GM12878 (cell line): Measurements from ENCODE around the gene BTBD6. TPM values are rescaled to one million over a fixed set of nuclear protein-coding genes. Genes with fewer than 3 reads are reported as not detected.
"Not testable (repeated sequence)": the region's sequence is repeated elsewhere in the genome, so short reads cannot be mapped to it uniquely, and the experiment has no call there.

ENCODE experiments used
- ATAC-seq: fragments of 200-7000 bp; cut with Tn5 transposase; 3 replicates; pipeline ENCODE4 v1.9.1; 2020; ENCODE audit warnings: mild to moderate bottlenecking, moderate library complexity
- BruUV-seq: library from RNA; stranded (reverse); fragments of 400-500 nt; replicated peaks from 2 replicates; lab custom pipeline; 2021; lab: Mats Ljungman, UMichigan
- CTCF ChIA-PET: fragments of 300-600 bp; sonication (Branson Sonifier 250); formaldehyde crosslinking; extraction: SDS; loops from one replicate; lab custom pipeline; 2021; ENCODE audit warnings: inconsistent platforms; lab: Yijun Ruan, JAX
- POLR2A ChIA-PET: fragments of 350-600 bp; formaldehyde crosslinking; extraction: SDS; loops from one replicate; lab custom pipeline; 2021; ENCODE audit warnings: inconsistent platforms; lab: Charles Lee
- RAD21 ChIA-PET: fragments of 300-600 bp; sonication (Branson Sonifier 250); formaldehyde crosslinking; loops from one replicate; lab custom pipeline; 2023; ENCODE audit warnings: antibody characterized with exemption; ENCODE audit not compliant: unreplicated experiment; lab: Charles Lee
- SMC1A ChIA-PET: fragments of 300-600 bp; sonication (Branson Sonifier 250); formaldehyde crosslinking; loops from one replicate; lab custom pipeline; 2023; ENCODE audit not compliant: unreplicated experiment, uncharacterized antibody; lab: Charles Lee
- DNase-seq: peaks from one replicate; pipeline ENCODE4 v3.0.0-alpha.2; 2011; ENCODE audit warnings: low read depth, low spot score
- FAIRE-seq: peaks from 3 replicates; lab custom pipeline; 2011; peaks lifted over from hg19 to GRCh38; lab: Jason Lieb, UNC
- H2AFZ ChIP-seq: 2 replicates; pipeline ENCODE4 v1.6.0; 2011; ENCODE audit warnings: low read depth, low read length, control low read depth; ENCODE audit not compliant: control insufficient read depth
- H3K27ac ChIP-seq: 2 replicates; pipeline ENCODE4 v1.5.1; 2011; ENCODE audit warnings: control low read depth; ENCODE audit not compliant: control insufficient read depth, insufficient read depth
- H3K27me3 ChIP-seq, 2 experiments: replicated peaks in 1 of 2; 2 replicates each; pipeline versions ENCODE4 v1.6.0 to v1.6.1; 2011; ENCODE audit warnings: low read length in 1 of 2; ENCODE audit not compliant: control insufficient read depth in 2 of 2, insufficient read depth in 2 of 2
- H3K36me3 ChIP-seq, 2 experiments: 2 replicates each; pipeline ENCODE4 v1.5.1; 2011; ENCODE audit warnings: low read length in 1 of 2; ENCODE audit not compliant: control insufficient read depth in 2 of 2, insufficient read depth in 2 of 2
- H3K4me1 ChIP-seq: 2 replicates; pipeline ENCODE4 v1.6.1; 2011; ENCODE audit warnings: mild to moderate bottlenecking, low read length, moderate library complexity, mixed read lengths; ENCODE audit not compliant: control insufficient read depth, insufficient read depth
- H3K4me2 ChIP-seq: 2 replicates; pipeline ENCODE4 v1.6.0; 2011; ENCODE audit warnings: control low read depth; ENCODE audit not compliant: control insufficient read depth, insufficient read depth
- H3K4me3 ChIP-seq: fragments of 200-600 bp; sonication (generic); 2 replicates; pipeline ENCODE4 v1.5.1; 2016
- H3K79me2 ChIP-seq: 2 replicates; pipeline ENCODE4 v1.6.0; 2011; ENCODE audit warnings: low read length; ENCODE audit not compliant: control insufficient read depth, insufficient read depth
- H3K9ac ChIP-seq: 2 replicates; pipeline ENCODE4 v1.8.0; 2011; ENCODE audit warnings: low read length, control low read depth, mixed read lengths; ENCODE audit not compliant: control insufficient read depth, insufficient read depth
- H3K9me3 ChIP-seq: replicated peaks from 3 replicates; pipeline ENCODE4 v1.5.1; 2011; ENCODE audit warnings: mild to moderate bottlenecking, low read length; ENCODE audit not compliant: control insufficient read depth, insufficient read depth
- H4K20me1 ChIP-seq: 2 replicates; pipeline ENCODE4 v1.6.0; 2011; ENCODE audit not compliant: control insufficient read depth, insufficient read depth
- BACH1 ChIP-seq: fragments of 450-650 bp; IDR thresholded peaks from 2 replicates; pipeline ENCODE4 v1.6.1; 2017; ENCODE audit warnings: mild to moderate bottlenecking, borderline replicate concordance
- CREB1 ChIP-seq: IDR thresholded peaks from 2 replicates; pipeline ENCODE4 v1.6.1; 2012; ENCODE audit warnings: low read depth, mild to moderate bottlenecking, inconsistent platforms
- LARP7 ChIP-seq: fragments of 450-650 bp; IDR thresholded peaks from 2 replicates; pipeline ENCODE4 v1.6.1; 2017; ENCODE audit warnings: mild to moderate bottlenecking
- MEF2A ChIP-seq: IDR thresholded peaks from 2 replicates; pipeline ENCODE4 v1.6.1; 2011; ENCODE audit warnings: low read depth, mild to moderate bottlenecking, low read length, moderate library complexity; ENCODE audit not compliant: insufficient read depth
- MTA2 ChIP-seq: fragments of 450-650 bp; IDR thresholded peaks from 2 replicates; pipeline ENCODE4 v1.6.1; 2016; ENCODE audit warnings: low read depth, mild to moderate bottlenecking, moderate library complexity
- MYB ChIP-seq: fragments of 150-350 bp; IDR thresholded peaks from 2 replicates; pipeline ENCODE4 v1.6.1; 2014; ENCODE audit warnings: mild to moderate bottlenecking, low read depth, low read length, borderline replicate concordance
- NR2C1 ChIP-seq: fragments of 450-650 bp; IDR thresholded peaks from 2 replicates; pipeline ENCODE4 v1.6.1; 2017; ENCODE audit warnings: antibody characterized with exemption, mild to moderate bottlenecking, moderate library complexity
- POLR2A ChIP-seq: IDR thresholded peaks from 2 replicates; pipeline ENCODE4 v1.6.1; 2011; ENCODE audit warnings: low read depth, mild to moderate bottlenecking, low read length
- SMAD1 ChIP-seq: fragments of 450-650 bp; IDR thresholded peaks from 2 replicates; pipeline ENCODE4 v1.6.1; 2018; ENCODE audit warnings: mild to moderate bottlenecking, low read depth; ENCODE audit not compliant: partially characterized antibody
- SRF ChIP-seq, 2 experiments: IDR thresholded peaks; 2 replicates each; pipeline ENCODE4 v1.6.1; 2011; ENCODE audit warnings: low read depth in 2 of 2, low read length in 2 of 2, mild to moderate bottlenecking in 1 of 2, moderate library complexity in 1 of 2
- STAT3 ChIP-seq: IDR thresholded peaks from 2 replicates; pipeline ENCODE4 v1.6.1; 2011; ENCODE audit warnings: low read depth, low read length, improper control_type of control experiment
- YBX1 ChIP-seq: fragments of 450-650 bp; IDR thresholded peaks from 2 replicates; pipeline ENCODE4 v1.6.1; 2016; ENCODE audit warnings: antibody characterized with exemption
- ZNF592 ChIP-seq: fragments of 450-650 bp; IDR thresholded peaks from 2 replicates; pipeline ENCODE4 v1.6.1; 2017; ENCODE audit warnings: mild to moderate bottlenecking, moderate library complexity
- WGBS: methylation state at CpG from one replicate; pipeline ENCODE4 v1.1.6; 2016; ENCODE audit warnings: low lambda C conversion rate; ENCODE audit not compliant: insufficient replicate concordance, insufficient coverage; ENCODE audit errors: missing lambda C conversion rate; 5-methylcytosine and 5-hydroxymethylcytosine counted together
- in situ Hi-C: fragments of 300-500 bp; cut with MboI; formaldehyde crosslinking; loops from 9 replicates; pipeline ENCODE4 v1.14.3; 2018; ENCODE audit warnings: mixed read lengths
- intact Hi-C: fragments of 100-400 bp; cut with micrococcal nuclease; formaldehyde crosslinking; loops from one replicate; pipeline ENCODE4 v1.14.2; 2022; ENCODE audit not compliant: unreplicated experiment
- polyA plus RNA-seq, 11 experiments: library from polyadenylated mRNA; depleted of rRNA in 4 of 11; unstranded in 6 of 11; stranded (reverse) in 5 of 11; fragments of >200 nt; fragmentation: Nextera tagmentation in 4 of 11; fragmentation: Illumina TruSeq in 1 of 11; extraction: Ambion mirVana in 4 of 11; extraction: Trizol in 1 of 11; gene quantifications; 1 replicate in 1 of 11; 2 replicates in 10 of 11; pipeline versions ENCODE4 v1.2.1 to v1.2.3, GENCODE V29; 2011 to 2016; ENCODE audit warnings: inconsistent platforms in 2 of 11, missing spikeins in 2 of 11, low read depth in 1 of 11
- total RNA-seq, 4 experiments: library from RNA; depleted of rRNA in 3 of 4; stranded (reverse); fragments of >200 nt in 3 of 4; fragmentation: Illumina TruSeq in 1 of 4; extraction: Trizol in 1 of 4; gene quantifications; 2 replicates each; pipeline versions ENCODE4 v1.2.1 to v1.2.3, GENCODE V29; 2013 to 2021

Gene BTBD6
- total and polyA plus RNA-seq, 10 of the 15 experiments (the other 5 are each of a cell fraction or from before 2014, with no cell fraction given) = 1.4 to 36.5 (median 15.8) TPM

- Histone ChIP-seq H3K4me2 (no peak overlapping the region), H3K9me3 (no peaks in the 10 kb centered on the region), H3K9ac (no peak overlapping the region), H3K4me3 (no peak overlapping the region), H3K79me2 (no peaks in the 10 kb centered on the region; the same call in 1 of the 2 replicates), H3K27me3 (no peaks in the 10 kb centered on the region), H3K4me1 (no peaks in the 10 kb centered on the region), H4K20me1 (no peaks in the 10 kb centered on the region), H3K36me3 (peaks cover 0 to 3% of the 10 kb centered on the region in 2 experiments; a peak in 3 of 4 replicates), H3K27ac (no peak overlapping the region), H2AFZ (no peak overlapping the region)
- 91% methylated on average over 16 of the region's 16 CpGs for WGBS
- no TSS peak for BruUV-seq
- no peak for FAIRE-seq
- SMC1A ChIA-PET = interaction anchor here (1.5 kb wide), 1 partner anchor 15 kb away, joined by 3 read pairs; no protein-coding TSS in a partner anchor
- CTCF ChIA-PET = no interaction called here
- no peak for ATAC-seq
- RAD21 ChIA-PET = no interaction called here
- in situ Hi-C loops = no loop called here
- TF ChIP-seq MYB (no peak), ZNF592 (no peak), YBX1 (no peak), SMAD1 (no peak), NR2C1 (no peak), BACH1 (no peak), STAT3 (no peak), MTA2 (no peak), LARP7 (no peak), POLR2A (no peak), SRF (IDR thresholded peaks at IDR 0.05; ENCODE audit: low read depth in 2 of 2, low read length in 2 of 2) (no peak), CREB1 (no peak), MEF2A (no peak)
- DNase-seq = no peak
- intact Hi-C loops = no loop called here
- POLR2A ChIA-PET = no interaction called here
These were observed 27.1 kb downstream of the BTBD6 start for GRCh38 chr14:105275267-105275946.

GRCh38 chr14:105277448-105277847 is 29.1 kb downstream of the BTBD6 start:
- FAIRE-seq = not testable (repeated sequence)

More at GRCh38 chr14:105277448-105277847, 29.1 kb downstream of the BTBD6 start:
- H3K4me2 ChIP-seq, in situ Hi-C loops, H3K36me3 ChIP-seq, H3K9ac ChIP-seq, H3K79me2 ChIP-seq, H3K27me3 ChIP-seq, H3K27ac ChIP-seq, RAD21 ChIA-PET, ATAC-seq, BruUV-seq, H2AFZ ChIP-seq, H3K4me1 ChIP-seq, H3K4me3 ChIP-seq, DNase-seq, intact Hi-C loops, H3K9me3 ChIP-seq, H4K20me1 ChIP-seq: not testable (repeated sequence)
- ChIA-PET CTCF (interaction anchor here (0.8 kb wide), 1 partner anchor 74 kb away, joined by 3 read pairs; no protein-coding TSS in a partner anchor), POLR2A (interaction anchor here (0.9 kb wide), 1 partner anchor 17 kb away, joined by 3 read pairs; no protein-coding TSS in a partner anchor), SMC1A (interaction anchor here (1.5 kb wide), 1 partner anchor 24 kb away, joined by 3 read pairs; the partner anchor contains the start of gene BRF1)
- WGBS = 93% methylated on average over 2 of the region's 4 CpGs
